ENCODE results near the gene CRACR2A.

- TF ChIP-seq, protein P1, sequence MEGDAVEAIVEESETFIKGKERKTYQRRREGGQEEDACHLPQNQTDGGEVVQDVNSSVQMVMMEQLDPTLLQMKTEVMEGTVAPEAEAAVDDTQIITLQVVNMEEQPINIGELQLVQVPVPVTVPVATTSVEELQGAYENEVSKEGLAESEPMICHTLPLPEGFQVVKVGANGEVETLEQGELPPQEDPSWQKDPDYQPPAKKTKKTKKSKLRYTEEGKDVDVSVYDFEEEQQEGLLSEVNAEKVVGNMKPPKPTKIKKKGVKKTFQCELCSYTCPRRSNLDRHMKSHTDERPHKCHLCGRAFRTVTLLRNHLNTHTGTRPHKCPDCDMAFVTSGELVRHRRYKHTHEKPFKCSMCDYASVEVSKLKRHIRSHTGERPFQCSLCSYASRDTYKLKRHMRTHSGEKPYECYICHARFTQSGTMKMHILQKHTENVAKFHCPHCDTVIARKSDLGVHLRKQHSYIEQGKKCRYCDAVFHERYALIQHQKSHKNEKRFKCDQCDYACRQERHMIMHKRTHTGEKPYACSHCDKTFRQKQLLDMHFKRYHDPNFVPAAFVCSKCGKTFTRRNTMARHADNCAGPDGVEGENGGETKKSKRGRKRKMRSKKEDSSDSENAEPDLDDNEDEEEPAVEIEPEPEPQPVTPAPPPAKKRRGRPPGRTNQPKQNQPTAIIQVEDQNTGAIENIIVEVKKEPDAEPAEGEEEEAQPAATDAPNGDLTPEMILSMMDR (IDR thresholded peaks at IDR 0.05; ENCODE audit: insufficient read depth, low read length) = no peak
- no peak for TF ChIP-seq GABPA (IDR thresholded peaks at IDR 0.05; ENCODE audit: low read depth)
Measured at GRCh38 chr12:3631759-3632158, 121.2 kb downstream of the CRACR2A start.
